GM23338 (cell line): ENCODE data around the gene DCHS1. TPM values are rescaled to one million over a fixed set of nuclear protein-coding genes. Genes with fewer than 3 reads are reported as not detected.

ENCODE experiments used
- ATAC-seq: fragments of 200-7000 bp; cut with Tn5 transposase; 3 replicates; pipeline ENCODE4 v1.9.1; 2020
- DNase-seq: peaks from one replicate; pipeline ENCODE4 v3.0.0-alpha.2; 2015; ENCODE audit warnings: low spot score
- H2AFZ ChIP-seq: fragments of 200-600 bp; sonication (generic); 2 replicates; pipeline ENCODE4 v1.8.0; 2016; ENCODE audit warnings: antibody characterized with exemption, mild to moderate bottlenecking, moderate library complexity
- H3F3A ChIP-seq: fragments of 200-600 bp; sonication (generic); replicated peaks from 2 replicates; pipeline ENCODE4 v1.8.0; 2017; ENCODE audit warnings: antibody characterized with exemption, mixed run types, low read depth
- H3K27ac ChIP-seq: fragments of 200-600 bp; sonication (generic); 2 replicates; pipeline ENCODE4 v1.6.1; 2016; ENCODE audit warnings: low read depth
- H3K27me3 ChIP-seq: fragments of 200-600 bp; sonication (generic); 2 replicates; pipeline ENCODE4 v1.8.0; 2016; ENCODE audit warnings: mild to moderate bottlenecking, mixed run types, moderate library complexity; ENCODE audit not compliant: insufficient read depth
- H3K36me3 ChIP-seq: fragments of 200-600 bp; sonication (generic); 2 replicates; pipeline ENCODE4 v1.8.0; 2016; ENCODE audit warnings: mild to moderate bottlenecking; ENCODE audit not compliant: insufficient read depth
- H3K4me1 ChIP-seq: fragments of 200-600 bp; sonication (generic); 2 replicates; pipeline ENCODE4 v1.8.0; 2016; ENCODE audit warnings: mild to moderate bottlenecking, moderate library complexity; ENCODE audit not compliant: insufficient read depth
- H3K4me2 ChIP-seq: fragments of 200-600 bp; sonication (generic); 2 replicates; pipeline ENCODE4 v1.7.1; 2017; ENCODE audit warnings: mixed run types
- H3K4me3 ChIP-seq: fragments of 200-600 bp; sonication (generic); 2 replicates; pipeline ENCODE4 v1.6.1; 2016; ENCODE audit warnings: mixed run types
- H3K79me2 ChIP-seq: fragments of 200-600 bp; sonication (generic); replicated peaks from 2 replicates; pipeline ENCODE4 v1.8.0; 2017; ENCODE audit warnings: mild to moderate bottlenecking; ENCODE audit not compliant: insufficient read depth
- H3K9me2 ChIP-seq: fragments of 200-600 bp; sonication (generic); 2 replicates; pipeline ENCODE4 v1.8.0; 2017; ENCODE audit not compliant: insufficient read depth
- H4K20me1 ChIP-seq: fragments of 200-600 bp; sonication (generic); replicated peaks from 2 replicates; pipeline ENCODE4 v1.8.0; 2017; ENCODE audit warnings: mild to moderate bottlenecking; ENCODE audit not compliant: insufficient read depth
- H3K27ac Mint-ChIP-seq: 2 replicates; pipeline ENCODE4 v1.8.0; 2020; ENCODE audit warnings: inconsistent platforms, mild to moderate bottlenecking, moderate library complexity, mixed read lengths
- H3K27me3 Mint-ChIP-seq: 3 replicates; pipeline ENCODE4 v1.8.0; 2022; ENCODE audit warnings: low read depth, mild to moderate bottlenecking, moderate library complexity, mixed read lengths, inconsistent platforms; ENCODE audit not compliant: insufficient read depth, poor library complexity
- H3K36me3 Mint-ChIP-seq: 3 replicates; pipeline ENCODE4 v1.8.0; 2021; ENCODE audit warnings: low read depth, mild to moderate bottlenecking, inconsistent platforms, moderate library complexity, mixed read lengths
- H3K4me1 Mint-ChIP-seq: 3 replicates; pipeline ENCODE4 v1.8.0; 2020; ENCODE audit warnings: mild to moderate bottlenecking, inconsistent platforms, mixed read lengths
- H3K4me3 Mint-ChIP-seq: 3 replicates; pipeline ENCODE4 v1.8.0; 2021; ENCODE audit warnings: moderate library complexity, mild to moderate bottlenecking, inconsistent platforms, mixed read lengths
- H3K9me3 Mint-ChIP-seq: 3 replicates; pipeline ENCODE4 v1.8.0; 2020; ENCODE audit warnings: moderate library complexity, mild to moderate bottlenecking, inconsistent platforms, mixed read lengths
- CREB1 ChIP-seq: fragments of 250-450 bp; sonication (Bioruptor Pico); IDR thresholded peaks from 2 replicates; pipeline ENCODE4 v1.5.0; 2020; ENCODE audit warnings: low read depth, mild to moderate bottlenecking, moderate library complexity
- CTCF ChIP-seq, 2 experiments: fragments of 200-600 bp in 1 of 2; sonication (generic) in 1 of 2; conservative IDR thresholded peaks; 2 replicates each; pipeline versions ENCODE4 v1.5.1 to v1.6.1; 2016 to 2017; ENCODE audit warnings: antibody characterized with exemption in 2 of 2, low read depth in 2 of 2, mild to moderate bottlenecking in 2 of 2, moderate library complexity in 1 of 2
- ETS1 ChIP-seq: IDR thresholded peaks from 2 replicates; pipeline ENCODE4 v1.6.1; 2016; ENCODE audit warnings: antibody characterized with exemption
- EZH2 ChIP-seq: fragments of 200-600 bp; sonication (generic); IDR thresholded peaks from one replicate; pipeline ENCODE4 v1.8.0; 2017; ENCODE audit warnings: antibody characterized with exemption, mild to moderate bottlenecking, low read depth; ENCODE audit not compliant: unreplicated experiment
- EZH2phosphoT487 ChIP-seq: fragments of 200-600 bp; sonication (generic); IDR thresholded peaks from one replicate; pipeline ENCODE4 v1.8.1; 2018; ENCODE audit warnings: antibody characterized with exemption; ENCODE audit not compliant: unreplicated experiment
- JUNB ChIP-seq: IDR thresholded peaks from one replicate; pipeline ENCODE4 v1.6.1; 2016; ENCODE audit warnings: antibody characterized with exemption; ENCODE audit not compliant: unreplicated experiment
- NANOG ChIP-seq: IDR thresholded peaks from 2 replicates; pipeline ENCODE4 v1.6.1; 2016; ENCODE audit warnings: antibody characterized with exemption, borderline replicate concordance
- POLR2AphosphoS5 ChIP-seq: IDR thresholded peaks from 2 replicates; pipeline ENCODE4 v1.6.1; 2016; ENCODE audit warnings: antibody characterized with exemption, low read depth
- REST ChIP-seq: IDR thresholded peaks from one replicate; pipeline ENCODE4 v1.6.1; 2018; ENCODE audit warnings: antibody characterized with exemption; ENCODE audit not compliant: unreplicated experiment
- STAT1 ChIP-seq: IDR thresholded peaks from one replicate; pipeline ENCODE4 v1.6.1; 2016; ENCODE audit warnings: antibody characterized with exemption; ENCODE audit not compliant: unreplicated experiment
- ZNF114 ChIP-seq: fragments of 250-450 bp; sonication (Bioruptor Pico); IDR thresholded peaks from 2 replicates; pipeline ENCODE4 v1.5.0; 2020; ENCODE audit warnings: mild to moderate bottlenecking, moderate library complexity
- ZNF331 ChIP-seq: fragments of 250-450 bp; sonication (Bioruptor Pico); IDR thresholded peaks from 2 replicates; pipeline ENCODE4 v1.5.0; 2020; ENCODE audit warnings: low read depth, mild to moderate bottlenecking, moderate library complexity
- ZNF462 ChIP-seq: fragments of 250-450 bp; sonication (Bioruptor Pico); IDR thresholded peaks from 2 replicates; pipeline ENCODE4 v1.5.0; 2020; ENCODE audit warnings: mild to moderate bottlenecking, moderate library complexity
- polyA plus RNA-seq: library from polyadenylated mRNA; unstranded; fragments of >200 nt; fragmentation: Nextera tagmentation; extraction: Ambion mirVana; gene quantifications from 2 replicates; pipeline ENCODE4 v1.2.1, GENCODE V29; 2016
- total RNA-seq: library from RNA; depleted of rRNA; stranded (reverse); fragments of >200 nt; shearing (Covaris generic); gene quantifications from 2 replicates; pipeline ENCODE4 v1.2.3, GENCODE V29; 2014

DCHS1 gene
- total and polyA plus RNA-seq, 2 experiments from 2014 or later: 2.3 to 20.7 TPM

DNA sequence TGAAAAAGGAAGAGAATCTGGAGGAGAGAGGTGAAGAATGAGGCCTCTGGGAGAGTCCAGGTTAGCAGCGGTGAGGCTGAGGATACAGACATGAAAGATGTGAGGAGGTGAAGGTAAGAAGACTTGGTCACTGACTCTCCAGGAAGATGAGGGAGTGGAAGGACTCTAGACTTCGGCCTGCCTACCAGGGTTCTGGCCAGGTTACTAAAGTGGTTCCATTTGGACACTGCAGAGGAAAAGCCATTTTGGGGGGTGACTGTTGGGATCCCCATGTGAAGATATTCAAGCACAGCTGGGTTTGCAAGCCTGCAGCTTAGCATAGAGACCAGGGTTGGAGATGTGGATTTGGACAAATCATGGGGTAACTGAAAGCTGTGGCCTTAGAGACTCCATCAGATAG is 7.8 kb downstream of the DCHS1 start:
- no peaks in the 10 kb centered on the region for H3K9me3 Mint-ChIP-seq
- H3K9me2 ChIP-seq: 0 out of 2 replicates have a peak, but pooled peaks cover 7% of the 10 kb centered on the region
- no peaks in the 10 kb centered on the region for H3F3A ChIP-seq
- H3K4me1 Mint-ChIP-seq: no peaks in the 10 kb centered on the region
- no peaks in the 10 kb centered on the region for H3K36me3 ChIP-seq
- no peak overlapping the region for H3K4me3 ChIP-seq
- H3K27me3 Mint-ChIP-seq: no peaks in the 10 kb centered on the region
- H3K27ac ChIP-seq: no peak overlapping the region
- no peaks in the 10 kb centered on the region for H4K20me1 ChIP-seq
- H3K36me3 Mint-ChIP-seq: no peaks in the 10 kb centered on the region
- no peak overlapping the region for H3K4me3 Mint-ChIP-seq
- no peak for TF ChIP-seq ETS1
- TF ChIP-seq ZNF462 (CRISPR knock-in tag): no peak
- no peak for TF ChIP-seq EZH2phosphoT487
- TF ChIP-seq JUNB: no peak
- TF ChIP-seq NANOG: no peak
- TF ChIP-seq EZH2: no peak
- no peak for TF ChIP-seq CREB1 (CRISPR knock-in tag)
- TF ChIP-seq REST: no peak
- no peak for TF ChIP-seq STAT1
- TF ChIP-seq POLR2AphosphoS5: no peak
- TF ChIP-seq ZNF114 (CRISPR knock-in tag): no peak
- no peak for TF ChIP-seq CTCF (conservative IDR thresholded peaks at IDR 0.05; ENCODE audit: low read depth in 2 of 2)
- no peak for TF ChIP-seq ZNF331 (CRISPR knock-in tag)
- H3K27me3 ChIP-seq: peaks cover 17% of the 10 kb centered on the region
- no peak overlapping the region for H3K27ac Mint-ChIP-seq
- DNase-seq (no peak), ATAC-seq (no peak)
- no peak overlapping the region for H2AFZ ChIP-seq
- peaks cover 13% of the 10 kb centered on the region; the same call in 1 of the 2 replicates for H3K4me1 ChIP-seq
- H3K4me2 ChIP-seq: no peak overlapping the region
- H3K79me2 ChIP-seq: no peaks in the 10 kb centered on the region
